MM.1S (cell line): ENCODE data around the gene DPP6.

Source experiments
- CTCF ChIP-seq: fragments of 300-600 bp; sonication (generic); IDR thresholded peaks from 2 replicates; pipeline ENCODE4 v1.5.1; 2016; ENCODE audit warnings: antibody characterized with exemption, low read length, mixed read lengths
- EZH2 ChIP-seq: fragments of 300-600 bp; sonication (generic); optimal IDR thresholded peaks from 2 replicates; pipeline ENCODE3; 2017; ENCODE audit warnings: low read depth, mild to moderate bottlenecking, antibody characterized with exemption, low read length, mixed read lengths
- EZH2phosphoT487 ChIP-seq: fragments of 300-600 bp; sonication (generic); IDR thresholded peaks from 2 replicates; pipeline ENCODE4 v1.6.1; 2018; ENCODE audit warnings: antibody characterized with exemption, low read length

DNA sequence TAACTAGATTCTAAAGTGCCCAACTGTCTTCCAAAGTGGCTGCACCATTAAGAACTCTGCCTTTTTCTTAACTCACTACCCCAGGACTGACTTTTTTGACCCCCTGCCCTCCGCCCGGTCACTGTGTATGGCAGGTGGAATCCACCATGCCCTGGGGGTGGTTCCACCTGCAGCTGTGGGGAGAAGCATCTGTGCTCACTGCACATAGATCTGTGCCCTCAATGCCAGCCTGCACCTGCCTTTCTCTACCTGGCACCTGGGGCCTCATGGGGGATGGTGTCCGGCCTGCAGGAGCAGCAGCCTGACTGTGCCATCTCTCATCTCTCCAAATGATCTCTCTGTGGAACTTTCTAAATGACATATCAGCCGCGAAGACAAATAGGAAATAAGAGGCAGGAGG lies 597.2 kb downstream of the DPP6 start:
- no peak for TF ChIP-seq EZH2phosphoT487
- no peak for TF ChIP-seq CTCF
- TF ChIP-seq EZH2 = no peak
